HEK293T (cell line): ENCODE results near the gene RGS10.

Experiments
- CTCF ChIA-PET: fragments of 350-600 bp; formaldehyde crosslinking; extraction: SDS; loops from one replicate; lab custom pipeline; 2021; ENCODE audit warnings: antibody characterized with exemption, inconsistent platforms; lab: Yijun Ruan, JAX
- POLR2A ChIA-PET: fragments of 350-600 bp; formaldehyde crosslinking; extraction: SDS; loops from one replicate; lab custom pipeline; 2020; ENCODE audit warnings: antibody characterized with exemption, inconsistent platforms; lab: Yijun Ruan, JAX
- DNase-seq: peaks from one replicate; pipeline ENCODE4 v3.0.0; 2012; ENCODE audit warnings: mixed read lengths; ENCODE audit errors: extremely low spot score
- ARNT ChIP-seq: fragments of 450-650 bp; IDR thresholded peaks from 2 replicates; pipeline ENCODE4 v1.6.1; 2017; ENCODE audit warnings: mild to moderate bottlenecking
- BHLHE40 ChIP-seq: fragments of 450-650 bp; IDR thresholded peaks from 2 replicates; pipeline ENCODE4 v1.6.1; 2016; ENCODE audit warnings: mild to moderate bottlenecking, moderate library complexity, borderline replicate concordance
- CTBP1 ChIP-seq: fragments of 450-650 bp; IDR thresholded peaks from 2 replicates; pipeline ENCODE4 v1.6.1; 2016; ENCODE audit warnings: borderline replicate concordance
- ELF4 ChIP-seq: fragments of 450-650 bp; IDR thresholded peaks from 2 replicates; pipeline ENCODE4 v1.6.1; 2017; ENCODE audit warnings: antibody characterized with exemption
- FOXA1 ChIP-seq: fragments of 450-650 bp; IDR thresholded peaks from 2 replicates; pipeline ENCODE4 v1.6.1; 2016; ENCODE audit warnings: mild to moderate bottlenecking
- FOXK2 ChIP-seq: fragments of 450-650 bp; IDR thresholded peaks from 2 replicates; pipeline ENCODE4 v1.6.1; 2016; ENCODE audit warnings: mild to moderate bottlenecking
- FOXM1 ChIP-seq: fragments of 450-650 bp; IDR thresholded peaks from 2 replicates; pipeline ENCODE4 v1.6.1; 2017; ENCODE audit warnings: mild to moderate bottlenecking, borderline replicate concordance
- HDGF ChIP-seq: fragments of 450-650 bp; IDR thresholded peaks from 2 replicates; pipeline ENCODE4 v1.6.1; 2017; ENCODE audit warnings: antibody characterized with exemption, borderline replicate concordance
- L3MBTL2 ChIP-seq: fragments of 450-650 bp; conservative IDR thresholded peaks from 2 replicates; pipeline ENCODE4 v1.6.1; 2016; ENCODE audit warnings: mild to moderate bottlenecking
- LEF1 ChIP-seq: fragments of 450-650 bp; IDR thresholded peaks from 2 replicates; pipeline ENCODE4 v1.6.1; 2017; ENCODE audit warnings: mild to moderate bottlenecking, borderline replicate concordance
- NFRKB ChIP-seq: fragments of 450-650 bp; IDR thresholded peaks from 2 replicates; pipeline ENCODE4 v1.6.1; 2016; ENCODE audit warnings: mild to moderate bottlenecking, moderate library complexity
- PKNOX1 ChIP-seq: fragments of 450-650 bp; IDR thresholded peaks from 2 replicates; pipeline ENCODE4 v1.6.1; 2016
- SP1 ChIP-seq: fragments of 450-650 bp; IDR thresholded peaks from 2 replicates; pipeline ENCODE4 v1.6.1; 2017
- SUZ12 ChIP-seq: fragments of 450-650 bp; IDR thresholded peaks from 2 replicates; pipeline ENCODE4 v1.6.1; 2016; ENCODE audit warnings: mild to moderate bottlenecking
- TARDBP ChIP-seq: fragments of 450-650 bp; IDR thresholded peaks from 2 replicates; pipeline ENCODE4 v1.6.1; 2016
- ZNF384 ChIP-seq: fragments of 450-650 bp; IDR thresholded peaks from 2 replicates; pipeline ENCODE4 v1.6.1; 2016

Gene RGS10

DNA sequence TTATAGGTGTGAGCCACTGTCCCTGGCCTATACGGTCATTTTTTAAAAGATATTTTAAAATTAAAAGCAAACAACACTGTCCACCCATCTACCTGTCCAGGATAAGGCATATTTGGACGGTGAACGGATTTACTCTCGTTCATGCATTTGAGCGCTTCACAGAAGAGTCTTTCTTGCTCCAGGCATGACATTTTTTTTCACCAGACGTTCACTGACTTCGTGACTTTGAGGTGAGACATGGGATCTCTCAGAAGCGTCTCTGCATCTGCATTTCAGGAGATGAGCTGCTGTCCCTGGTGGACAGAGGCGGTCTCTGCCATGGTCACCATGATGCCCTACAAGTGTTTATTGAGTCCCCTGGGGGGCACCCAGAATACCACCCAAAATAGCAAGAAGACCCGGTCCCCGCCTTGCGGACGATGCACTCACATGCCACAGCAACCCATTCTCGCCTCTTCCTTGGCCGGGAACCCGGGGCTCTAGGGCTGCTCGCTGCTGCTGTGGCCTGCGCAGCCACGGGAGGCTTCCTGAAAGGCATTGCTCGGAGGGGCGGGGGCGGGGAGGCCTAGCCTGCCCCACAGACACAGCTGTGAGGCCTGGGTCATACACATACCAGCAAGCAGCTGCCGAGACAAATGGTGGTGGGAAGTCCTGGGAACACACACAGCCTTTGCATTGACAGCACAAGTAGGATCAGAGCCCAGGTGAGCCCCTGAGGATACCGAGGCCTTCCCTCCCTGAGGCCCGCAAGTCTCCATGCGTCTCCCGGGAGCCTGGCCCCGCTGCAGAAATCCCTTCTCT is 84.4 kb downstream of the RGS10 start:
- TF ChIP-seq L3MBTL2 (no peak), PKNOX1 (no peak), CTBP1 (no peak), ZNF384 (no peak), ARNT (no peak), ELF4 (no peak), TARDBP (no peak)
- POLR2A ChIA-PET: interaction anchor here (0.7 kb wide), 1 partner anchor 257 kb away, joined by 3 read pairs; no protein-coding TSS in a partner anchor
- no peak for DNase-seq
- CTCF ChIA-PET: interaction anchor here (1.4 to 1.9 kb wide), 2 partner anchors 13 to 259 kb away, joined by 5 to 7 read pairs; no protein-coding TSS in a partner anchor

DNA sequence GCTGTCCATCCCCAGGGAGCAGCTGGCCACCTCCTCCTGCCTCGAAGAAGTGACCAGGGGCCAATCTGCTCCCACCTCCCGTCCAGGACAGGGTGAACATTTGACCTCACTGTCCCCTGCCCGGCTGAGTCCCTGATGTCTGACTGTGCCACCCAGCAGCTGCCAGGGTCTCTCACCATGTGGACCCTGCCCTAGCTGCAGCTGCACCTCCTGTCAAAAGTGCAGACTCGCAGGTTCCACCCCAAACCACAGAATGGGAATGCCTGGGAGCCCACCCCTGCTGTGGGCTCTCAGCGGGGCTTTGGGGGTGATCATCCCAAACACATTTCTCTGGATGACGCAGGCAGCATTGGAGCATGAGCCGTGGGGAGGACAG is 86.1 kb downstream of the RGS10 start:
- ChIA-PET CTCF (interaction anchor here (1.4 to 1.9 kb wide), 3 partner anchors 11 to 257 kb away, joined by 3 to 7 read pairs (median 5); no protein-coding TSS in a partner anchor), POLR2A (no interaction called here)
- TF ChIP-seq PKNOX1 (no peak), NFRKB (no peak), SUZ12 (no peak), HDGF (no peak), FOXA1 (no peak), CTBP1 (no peak), FOXM1 (no peak), FOXK2 (no peak), ARNT (no peak)
- DNase-seq: no peak

DNA sequence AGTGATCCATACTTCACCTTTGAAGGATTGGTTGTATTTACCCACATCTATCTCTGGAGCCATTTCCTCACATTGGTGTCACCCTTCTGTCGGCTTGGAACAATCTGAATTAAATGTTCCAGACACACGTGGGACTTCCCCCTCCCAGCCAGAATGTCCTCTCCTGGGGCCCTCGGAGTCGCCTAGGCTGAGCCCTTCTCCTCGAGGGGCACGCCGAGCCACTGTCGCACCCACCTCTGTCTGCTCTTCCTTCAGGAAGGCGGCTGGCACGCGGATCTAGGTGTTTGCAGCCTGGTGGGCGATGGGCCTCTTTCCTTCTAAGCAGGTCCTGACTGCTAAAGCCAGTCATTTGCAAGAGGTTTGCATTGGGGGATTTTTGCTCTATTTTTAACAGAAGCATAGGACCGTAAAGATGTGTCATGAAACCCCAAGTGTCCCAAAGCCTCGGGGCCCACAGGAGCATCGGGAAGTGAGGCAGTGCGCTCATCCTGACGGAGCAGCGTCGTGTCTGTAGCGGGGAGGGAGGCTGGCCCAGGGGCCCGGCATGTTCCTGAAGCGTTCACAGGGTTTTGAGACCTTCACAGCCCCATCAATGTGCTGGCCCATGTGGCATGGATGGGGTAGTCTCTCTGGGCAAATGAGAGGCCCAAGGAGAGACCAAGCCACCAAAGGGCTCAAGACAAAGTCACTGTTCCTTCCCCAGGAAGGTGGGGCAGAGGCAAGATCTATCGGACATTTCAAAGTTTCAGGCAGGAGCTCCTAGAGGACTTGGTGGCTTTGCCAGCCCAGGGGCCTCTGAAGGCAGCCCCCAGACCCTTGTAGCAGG is 86.7 kb downstream of the RGS10 start:
- TF ChIP-seq SP1 (no peak), HDGF (no peak), ARNT (no peak), SUZ12 (no peak), FOXM1 (no peak), CTBP1 (no peak), NFRKB (no peak), FOXA1 (no peak), TARDBP (no peak), FOXK2 (no peak), LEF1 (no peak), PKNOX1 (no peak), ZNF384 (no peak), ELF4 (no peak), BHLHE40 (no peak), L3MBTL2 (no peak)
- no peak for DNase-seq
- CTCF ChIA-PET: interaction anchor here (1.4 to 1.9 kb wide), 3 partner anchors 10 to 256 kb away, joined by 3 to 7 read pairs (median 5); no protein-coding TSS in a partner anchor
- POLR2A ChIA-PET: no interaction called here

DNA sequence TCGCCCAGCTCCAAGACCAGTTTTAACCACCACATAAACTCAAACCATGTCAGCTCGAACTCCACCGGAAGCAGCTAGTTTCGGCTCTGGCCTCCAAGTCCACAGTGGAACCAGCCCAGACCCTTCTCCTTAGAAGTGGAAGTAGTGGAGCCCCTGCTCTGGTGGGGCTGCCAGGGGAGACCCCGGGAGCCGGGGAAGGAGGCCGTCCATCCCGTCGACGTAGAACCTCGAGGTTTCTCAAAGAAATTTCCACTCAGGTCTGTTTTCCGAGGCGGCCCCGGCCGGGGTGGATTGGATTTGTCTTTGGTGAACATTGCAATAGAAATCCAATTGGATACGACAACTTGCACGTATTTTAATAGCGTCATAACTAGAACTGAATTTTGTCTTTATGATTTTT is 87.5 kb downstream of the RGS10 start:
- POLR2A ChIA-PET: no interaction called here
- no peak for TF ChIP-seq BHLHE40
- CTCF ChIA-PET: no interaction called here
- DNase-seq: no peak

GRCh38 chr10:119454316-119454715 is 88.2 kb downstream of the RGS10 start:
- no peak for DNase-seq
- no peak for TF ChIP-seq FOXA1
- no peak for TF ChIP-seq BHLHE40
- no peak for TF ChIP-seq CTBP1
- TF ChIP-seq LEF1: no peak
- no peak for TF ChIP-seq ARNT
- no peak for TF ChIP-seq ELF4
- TF ChIP-seq TARDBP: no peak
- TF ChIP-seq FOXK2: no peak
- TF ChIP-seq HDGF: no peak
- TF ChIP-seq SP1: no peak
- TF ChIP-seq NFRKB: no peak
- no peak for TF ChIP-seq PKNOX1
- ChIA-PET CTCF (no interaction called here), POLR2A (no interaction called here)

DNA sequence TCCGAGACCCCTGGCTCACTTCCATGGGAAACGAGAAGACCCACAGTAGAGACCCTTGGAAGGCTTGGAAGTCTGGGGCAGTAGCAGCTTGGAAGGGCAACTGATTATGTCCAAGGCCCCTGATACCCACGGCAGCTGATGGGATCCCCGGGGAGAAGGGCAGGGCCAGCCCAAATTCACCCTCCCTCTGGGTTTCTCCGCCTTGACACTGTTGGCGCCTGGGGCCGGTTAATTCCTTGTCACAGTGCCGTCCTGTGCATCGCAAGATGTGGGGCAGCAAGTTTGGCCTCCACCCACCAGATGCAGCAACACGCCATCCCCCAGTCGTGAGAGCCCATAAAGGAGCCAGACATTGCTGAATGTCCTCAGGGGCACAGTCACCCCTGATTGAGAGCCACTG is 89.2 kb downstream of the RGS10 start:
- TF ChIP-seq TARDBP (no peak), FOXK2 (no peak), PKNOX1 (no peak), LEF1 (no peak), HDGF (no peak)
- ChIA-PET POLR2A (no interaction called here), CTCF (interaction anchor here (1.0 kb wide), 1 partner anchor 255 kb away, joined by 3 read pairs; no protein-coding TSS in a partner anchor)
- DNase-seq: no peak
